Activated CD4-positive, CD25-positive, alpha-beta regulatory T cell treated with anti-CD3 and anti-CD28 coated beads, Interleukin-2, amount 50 U/mL, for 24 hours (primary cell): ENCODE measurements around the gene CNTRL.
"Not testable (repeated sequence)": the region's sequence is repeated elsewhere in the genome, so short reads cannot be mapped to it uniquely, and the experiment has no call there.

Experiments
- ATAC-seq, 2 donors: fragments of 150-1000 bp; cut with Tn5 transposase; one replicate each; pipeline ENCODE4 v1.10.0; 2021; ENCODE audit warnings: mild to moderate bottlenecking in 1 of 2, moderate library complexity in 1 of 2

Gene CNTRL

GRCh38 chr9:121073038-121073437, 1.7 kb upstream of the CNTRL start:
- ATAC-seq: no peak

- ATAC-seq: peak; percentile 4 to 8
Measured at GRCh38 chr9:121075251-121076036, 689 bp downstream of the CNTRL start.

GRCh38 chr9:121082075-121082474, 7.3 kb downstream of the CNTRL start:
- ATAC-seq: no peak

GRCh38 chr9:121085661-121086060, 10.9 kb downstream of the CNTRL start:
- ATAC-seq: no peak

GRCh38 chr9:121088576-121088975, 13.8 kb downstream of the CNTRL start:
- no peak for ATAC-seq

GRCh38 chr9:121090743-121091142, 16.0 kb downstream of the CNTRL start:
- not testable (repeated sequence) for ATAC-seq

- ATAC-seq: no peak
Measured at GRCh38 chr9:121095057-121095456, 20.3 kb downstream of the CNTRL start.

GRCh38 chr9:121098567-121099198, 23.9 kb downstream of the CNTRL start:
- ATAC-seq: no peak

GRCh38 chr9:121104054-121104453, 29.3 kb downstream of the CNTRL start:
- not testable (repeated sequence) for ATAC-seq

GRCh38 chr9:121105531-121105930, 30.8 kb downstream of the CNTRL start:
- no peak for ATAC-seq

- peak; percentile 24 to 25 for ATAC-seq
Measured at GRCh38 chr9:121107029-121107428, 32.3 kb downstream of the CNTRL start.

- no peak for ATAC-seq
Measured at GRCh38 chr9:121107881-121108280, 33.1 kb downstream of the CNTRL start.

- ATAC-seq: no peak
Measured at GRCh38 chr9:121115466-121115865, 40.7 kb downstream of the CNTRL start.

GRCh38 chr9:121118266-121118665, 43.5 kb downstream of the CNTRL start:
- ATAC-seq: no peak

- ATAC-seq: no peak
Measured at GRCh38 chr9:121120386-121120785, 45.6 kb downstream of the CNTRL start.

- ATAC-seq: peak; percentile 99 to 100
Measured at GRCh38 chr9:121121582-121122087, 46.9 kb downstream of the CNTRL start.

GRCh38 chr9:121122246-121123032, 47.7 kb downstream of the CNTRL start:
- no peak for ATAC-seq

- ATAC-seq: no peak
Measured at GRCh38 chr9:121123816-121124535, 49.2 kb downstream of the CNTRL start.

GRCh38 chr9:121125590-121125989, 50.8 kb downstream of the CNTRL start:
- no peak for ATAC-seq

GRCh38 chr9:121129384-121129783, 54.6 kb downstream of the CNTRL start:
- not testable (repeated sequence) for ATAC-seq

GRCh38 chr9:121133104-121133816, 58.5 kb downstream of the CNTRL start:
- peak in 1 of 2 donors; percentile 74 for ATAC-seq

- no peak for ATAC-seq
Measured at GRCh38 chr9:121135642-121136041, 60.9 kb downstream of the CNTRL start.
